Measurements from ENCODE around the gene HOXA11.

- TF ChIP-seq CTCF (IDR thresholded peaks at IDR 0.05) (no peak), ZFX (IDR thresholded peaks at IDR 0.05; ENCODE audit: borderline replicate concordance) (no peak)
Measured at GRCh38 chr7:27145165-27145913, 39.7 kb downstream of the HOXA11 start.
